ENCODE measurements around the gene PREB.

Gene PREB

DNA sequence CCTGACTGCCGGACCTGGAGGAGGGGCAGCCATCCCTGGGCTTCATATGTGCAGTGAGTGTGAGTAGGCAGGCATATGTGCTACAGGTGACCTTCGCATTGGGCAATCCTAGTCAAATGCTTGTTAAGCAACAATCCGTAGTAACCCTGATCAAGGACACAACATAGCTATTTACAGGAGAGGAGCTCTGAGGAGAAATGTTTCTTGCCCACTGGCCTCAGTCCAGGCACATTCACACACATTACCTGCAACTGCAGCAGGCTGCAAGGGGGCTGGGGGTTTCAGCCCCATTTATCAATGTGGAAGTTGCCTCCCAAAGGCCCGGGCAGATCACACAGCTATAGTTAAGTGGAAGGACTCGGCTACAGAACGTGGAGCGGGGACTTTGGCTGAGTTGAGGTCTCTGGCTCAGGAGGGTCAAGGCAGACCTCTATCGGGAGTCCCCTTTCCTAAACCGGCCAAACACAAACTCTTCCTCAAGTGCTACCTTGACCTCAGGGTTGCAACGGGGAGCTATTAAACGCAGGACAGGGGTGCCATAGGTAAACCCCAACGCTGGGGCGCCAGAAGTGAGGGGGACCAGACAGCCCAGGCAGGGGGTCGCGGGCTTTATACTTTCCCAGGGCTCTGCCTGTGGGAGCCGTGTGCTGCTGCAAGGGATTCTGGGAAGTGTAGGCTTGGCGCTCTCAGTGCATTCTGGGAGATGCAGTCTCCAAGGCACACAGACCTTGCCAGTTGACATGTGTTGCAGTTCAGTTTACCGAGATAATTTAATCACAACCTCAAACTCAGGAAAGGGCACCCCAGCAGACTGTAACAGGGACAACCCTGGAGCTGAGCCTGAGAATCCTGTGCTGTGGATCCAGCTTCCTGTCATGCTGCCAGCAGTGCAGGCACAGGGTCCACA is 38.4 kb downstream of the PREB start:
- peak; percentile 85 for DNase-seq (ENCODE audit: low spot score)

DNA sequence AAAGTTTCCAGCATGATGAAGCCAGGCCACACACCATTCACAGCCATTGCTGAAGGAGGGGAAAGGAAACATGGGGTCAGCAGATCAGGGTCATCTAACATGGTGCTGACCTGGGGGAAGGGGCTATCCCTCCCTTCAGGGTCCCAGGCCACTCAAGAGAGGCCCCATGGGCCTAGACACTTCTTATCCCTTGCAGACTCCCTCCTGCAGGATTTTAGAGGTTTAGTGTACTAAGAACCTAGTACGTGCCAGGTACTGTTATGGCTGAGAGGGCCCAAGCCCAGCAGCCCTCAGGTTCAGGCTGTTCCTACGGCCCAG is 39.0 kb downstream of the PREB start:
- no peak for DNase-seq (ENCODE audit: low spot score)

DNA sequence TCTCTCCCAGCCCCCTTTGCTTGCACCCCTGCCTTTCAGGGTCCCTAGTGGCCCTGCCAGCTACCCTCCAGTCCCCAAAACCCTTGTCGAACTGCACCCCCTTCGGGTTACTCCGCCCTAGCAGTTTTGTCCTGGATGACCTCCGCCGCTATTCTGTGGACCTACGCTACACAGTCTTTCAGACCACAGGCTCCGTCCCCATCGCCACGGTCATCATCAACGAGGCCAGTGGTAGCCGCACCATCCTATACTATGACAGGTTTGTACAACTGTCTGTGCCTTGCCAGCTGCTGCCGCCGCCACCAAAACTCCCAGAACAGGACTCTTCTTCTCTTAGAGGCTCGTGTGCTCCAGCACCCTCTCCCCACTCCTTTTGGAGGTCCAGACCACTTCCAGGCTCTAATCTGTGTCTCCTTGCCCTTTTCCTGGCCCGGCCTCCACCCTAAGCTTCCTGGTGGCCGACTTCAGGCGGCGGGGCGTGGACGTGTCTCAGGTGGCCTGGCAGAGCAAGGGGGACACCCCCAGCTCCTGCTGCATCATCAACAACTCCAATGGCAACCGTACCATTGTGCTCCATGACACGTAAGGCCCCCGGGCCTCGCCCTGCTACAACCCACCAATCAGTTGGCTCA is 40.0 kb downstream of the PREB start:
- no peak for DNase-seq (ENCODE audit: low spot score)

DNA sequence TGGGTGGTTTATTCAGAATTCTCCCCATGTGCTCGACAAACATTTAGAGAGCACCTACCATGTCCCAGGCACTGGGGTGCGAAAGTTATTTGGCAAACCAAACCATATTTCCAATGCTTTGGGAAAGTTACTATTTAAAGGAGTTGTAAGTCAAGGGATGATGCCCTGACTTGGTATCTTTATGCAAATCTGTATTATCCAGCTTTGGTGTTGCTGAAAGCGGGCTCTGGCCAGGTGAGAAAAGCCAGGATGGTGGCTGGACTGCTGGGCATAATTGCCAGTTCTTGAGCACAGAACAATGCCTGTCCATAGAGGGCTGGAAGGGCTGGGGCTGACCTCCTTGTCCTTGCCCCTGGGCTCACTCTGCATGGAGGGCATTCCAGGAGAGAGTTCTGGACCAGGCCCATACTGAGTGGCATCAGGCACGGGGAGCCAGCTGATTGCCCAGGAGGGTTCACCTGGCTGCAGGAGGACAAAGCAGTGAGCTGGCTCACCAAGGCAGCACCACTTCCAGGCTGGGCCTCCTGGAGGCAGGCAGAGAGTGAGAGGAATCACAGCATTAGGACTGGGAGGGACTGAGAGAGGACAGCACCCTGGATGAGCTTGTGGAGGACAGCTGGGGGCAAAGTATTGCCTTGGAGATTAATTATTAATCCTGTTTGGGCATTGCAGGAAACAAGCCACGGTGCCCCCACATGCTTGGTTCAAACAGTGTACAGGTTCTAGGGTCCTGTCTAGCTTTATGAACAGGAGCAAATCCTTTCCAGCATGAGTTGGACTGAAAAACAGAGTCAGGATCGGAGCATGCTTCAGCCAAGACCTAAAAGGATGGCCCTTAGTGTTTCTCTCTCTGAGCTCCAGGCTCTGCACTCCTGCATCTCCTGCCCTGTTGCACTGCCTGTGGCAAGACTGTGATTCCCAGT is 40.7 kb downstream of the PREB start:
- DNase-seq (ENCODE audit: low spot score), result no peak

DNA sequence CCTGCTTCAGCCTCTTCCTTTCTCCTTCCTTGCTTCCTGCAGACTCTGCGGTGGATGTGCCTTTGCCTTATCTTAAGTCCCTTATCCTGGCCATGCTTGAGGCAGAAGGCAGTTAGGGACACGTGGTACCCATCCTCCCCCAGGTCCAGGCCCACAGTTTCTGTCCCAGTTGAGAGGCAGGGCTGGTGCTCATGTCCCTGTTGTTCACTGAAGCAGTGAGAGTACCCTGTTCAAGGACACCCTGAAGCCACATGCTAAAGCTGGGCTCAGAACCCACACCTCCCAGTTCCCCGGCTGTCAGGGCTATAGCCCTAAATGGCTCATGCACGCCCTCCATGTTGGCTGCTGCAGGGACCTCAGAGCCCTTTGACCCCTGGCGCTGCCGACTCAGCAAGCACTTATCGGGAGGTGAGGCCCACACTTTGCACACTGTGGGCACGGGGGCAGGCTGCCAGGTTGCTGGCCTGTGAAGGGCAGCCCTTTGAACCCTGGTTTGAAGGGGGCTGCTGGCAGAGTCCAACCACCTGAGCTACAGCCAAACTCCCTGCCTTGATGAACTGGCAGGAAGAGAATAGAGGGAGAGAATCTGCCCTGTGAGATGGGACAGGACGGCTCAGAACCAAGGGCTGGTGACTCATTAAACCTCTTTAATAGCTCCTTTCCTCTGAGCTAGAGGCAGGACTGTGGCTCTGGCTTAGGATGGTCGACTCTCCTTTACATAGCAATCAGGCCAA is 41.6 kb downstream of the PREB start:
- DNase-seq (ENCODE audit: low spot score), result no peak

DNA sequence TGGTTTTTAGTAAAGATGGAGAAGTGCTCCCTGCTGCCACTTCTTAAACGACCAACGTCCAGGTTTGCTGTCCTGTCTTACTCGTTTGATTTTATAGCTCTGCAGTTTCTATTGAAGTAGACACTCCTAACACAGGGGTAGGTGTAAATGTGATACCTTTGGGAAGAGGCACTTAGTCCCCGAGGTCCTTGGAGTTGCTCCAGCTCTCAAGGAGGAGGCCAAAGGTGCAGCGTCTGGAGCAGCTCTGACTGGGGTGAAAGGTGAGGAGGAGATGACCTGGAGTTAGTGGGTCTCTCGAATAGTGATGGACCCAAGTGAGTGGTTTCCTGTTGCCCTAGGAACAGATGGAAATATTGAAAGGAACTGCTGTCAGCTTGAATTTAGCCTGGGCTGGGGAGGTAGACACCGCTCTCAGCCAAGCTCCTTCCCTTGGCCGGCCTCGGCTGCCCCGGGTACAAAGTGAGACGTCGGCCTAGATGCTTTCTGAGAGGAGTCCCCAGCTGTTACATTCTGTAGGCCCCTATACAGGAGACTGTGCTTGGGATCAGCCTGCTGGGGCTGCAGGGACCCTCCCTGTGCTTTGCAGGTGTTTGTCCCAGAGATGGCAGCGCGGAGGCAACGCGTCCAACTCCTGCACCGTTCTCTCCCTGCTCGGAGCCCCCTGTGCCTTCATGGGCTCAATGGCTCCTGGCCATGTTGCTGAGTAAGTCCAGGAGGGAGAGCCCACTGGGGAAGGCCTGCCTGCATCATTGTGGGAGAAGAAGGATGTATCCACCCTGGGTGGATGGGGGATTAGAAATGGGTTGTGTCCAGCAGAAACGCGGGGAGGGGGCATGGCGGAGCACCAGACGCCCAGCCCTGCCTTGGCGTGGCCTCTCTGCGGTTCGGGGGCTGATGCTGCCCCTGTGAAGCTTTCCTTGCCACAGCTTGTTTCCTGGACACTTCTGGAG is 42.4 kb downstream of the PREB start:
- no peak for DNase-seq (ENCODE audit: low spot score)

DNA sequence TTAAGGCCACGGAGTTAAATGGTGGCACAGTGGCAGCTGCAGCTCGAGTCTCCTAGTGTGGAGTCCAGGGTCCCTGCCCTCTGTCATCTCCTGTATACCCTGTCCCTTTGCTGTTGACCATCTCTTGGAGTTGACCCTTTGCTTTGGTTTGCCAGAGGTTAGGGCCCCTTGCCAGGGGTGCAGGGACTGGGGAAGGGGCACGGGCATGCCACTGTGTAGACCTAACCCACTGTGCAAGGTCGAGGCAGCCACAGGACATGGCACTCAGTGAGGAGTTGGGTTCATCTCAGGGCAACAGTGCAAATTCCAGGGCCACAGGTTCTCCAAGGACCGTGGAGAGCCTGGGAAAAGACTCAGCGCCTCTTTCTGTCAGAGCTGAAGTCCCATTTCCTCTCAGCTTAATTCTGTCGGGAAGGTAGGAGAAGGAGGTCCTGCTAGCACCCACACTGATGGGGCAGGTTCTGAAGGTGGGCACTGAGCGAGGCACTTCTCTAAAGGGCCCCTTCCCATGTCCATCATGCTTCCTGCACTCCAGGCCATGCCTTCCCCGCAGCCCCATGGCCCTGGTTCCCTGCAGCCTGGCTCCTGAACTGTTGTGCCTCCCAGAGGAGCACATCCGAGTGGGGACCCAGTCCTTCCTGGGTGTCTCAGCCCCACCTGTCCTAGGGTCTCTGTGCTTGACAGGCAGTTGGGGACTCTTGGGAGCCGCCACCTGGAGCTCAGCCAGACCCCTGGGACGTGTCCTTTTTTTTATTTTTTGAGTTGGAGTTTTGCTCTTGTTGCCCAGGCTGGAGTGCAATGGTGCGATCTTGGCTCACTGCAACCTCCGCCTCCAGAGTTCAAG is 45.1 kb downstream of the PREB start:
- no peak for DNase-seq (ENCODE audit: low spot score)

DNA sequence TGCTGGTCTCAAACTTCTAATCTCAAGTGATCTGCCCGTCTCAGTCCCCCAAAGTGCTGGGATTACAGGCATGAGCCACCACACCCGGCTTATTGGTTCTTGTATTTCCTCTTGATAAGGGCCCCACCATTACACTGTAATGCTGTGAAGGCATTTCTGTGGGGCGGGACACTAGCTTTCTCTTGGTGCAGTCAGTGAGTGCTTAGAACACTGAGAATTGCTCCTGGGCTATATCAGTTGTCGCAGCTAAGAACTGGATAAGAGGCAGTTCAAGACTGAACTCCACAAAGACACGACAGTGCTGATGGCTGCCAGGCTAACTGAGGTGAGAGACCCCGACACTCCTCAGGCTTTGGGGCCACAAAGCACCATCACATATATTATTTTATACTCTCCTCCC is 45.8 kb downstream of the PREB start:
- DNase-seq (ENCODE audit: low spot score), result no peak

DNA sequence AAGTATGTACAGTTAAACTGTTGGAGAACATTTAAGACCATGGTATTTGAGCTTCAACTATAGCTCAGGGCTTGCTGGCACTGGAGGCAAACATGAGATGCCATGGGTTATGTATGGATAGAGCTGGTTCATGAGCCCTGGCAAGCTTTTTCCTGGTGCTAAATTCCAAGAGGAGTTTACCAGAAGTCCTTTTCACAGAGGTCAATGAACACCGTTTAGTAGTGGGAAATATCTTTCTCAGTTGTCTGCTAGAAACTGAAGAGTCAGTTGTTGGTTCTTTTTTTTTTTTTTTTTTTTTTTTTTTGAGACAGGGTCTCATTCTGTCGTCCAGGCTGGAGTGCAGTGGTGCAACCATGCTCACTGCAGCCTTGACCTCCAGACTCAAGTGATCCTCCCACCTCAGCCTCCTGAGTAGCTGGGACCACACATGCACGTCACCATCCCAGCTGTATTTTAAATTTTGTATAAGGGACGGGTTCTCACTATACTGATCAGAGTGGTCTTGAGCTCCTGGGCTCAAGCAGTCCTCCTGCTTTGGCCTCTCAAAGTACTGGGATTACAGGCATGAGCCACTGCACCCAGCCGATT is 46.5 kb downstream of the PREB start:
- DNase-seq (ENCODE audit: low spot score), result no peak

DNA sequence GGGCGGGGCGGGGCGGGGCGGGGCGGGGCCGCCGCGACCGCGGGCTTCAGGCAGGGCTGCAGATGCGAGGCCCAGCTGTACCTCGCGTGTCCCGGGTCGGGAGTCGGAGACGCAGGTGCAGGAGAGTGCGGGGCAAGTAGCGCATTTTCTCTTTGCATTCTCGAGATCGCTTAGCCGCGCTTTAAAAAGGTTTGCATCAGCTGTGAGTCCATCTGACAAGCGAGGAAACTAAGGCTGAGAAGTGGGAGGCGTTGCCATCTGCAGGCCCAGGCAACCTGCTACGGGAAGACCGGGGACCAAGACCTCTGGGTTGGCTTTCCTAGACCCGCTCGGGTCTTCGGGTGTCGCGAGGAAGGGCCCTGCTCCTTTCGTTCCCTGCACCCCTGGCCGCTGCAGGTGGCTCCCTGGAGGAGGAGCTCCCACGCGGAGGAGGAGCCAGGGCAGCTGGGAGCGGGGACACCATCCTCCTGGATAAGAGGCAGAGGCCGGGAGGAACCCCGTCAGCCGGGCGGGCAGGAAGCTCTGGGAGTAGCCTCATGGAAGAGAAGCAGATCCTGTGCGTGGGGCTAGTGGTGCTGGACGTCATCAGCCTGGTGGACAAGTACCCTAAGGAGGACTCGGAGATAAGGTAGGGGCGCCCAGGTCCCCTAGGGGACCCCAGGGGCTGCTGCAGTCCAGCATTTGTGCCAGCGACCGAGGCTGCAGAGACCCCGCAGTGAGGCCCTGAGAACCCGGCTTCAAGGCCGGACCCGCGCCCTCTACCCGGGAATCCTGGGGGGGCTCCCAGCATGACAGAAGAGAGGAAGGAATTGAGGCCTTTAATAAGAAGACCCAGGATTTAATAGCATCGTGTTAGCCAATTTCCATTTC is 47.5 kb downstream of the PREB start, which contains the start of gene KHK:
TSS of gene KHK (plus strand) at position 49 of the 870 bp plus-strand sequence. CDS start at position 537, 488 bp downstream.
- DNase-seq (ENCODE audit: low spot score), result no peak

DNA sequence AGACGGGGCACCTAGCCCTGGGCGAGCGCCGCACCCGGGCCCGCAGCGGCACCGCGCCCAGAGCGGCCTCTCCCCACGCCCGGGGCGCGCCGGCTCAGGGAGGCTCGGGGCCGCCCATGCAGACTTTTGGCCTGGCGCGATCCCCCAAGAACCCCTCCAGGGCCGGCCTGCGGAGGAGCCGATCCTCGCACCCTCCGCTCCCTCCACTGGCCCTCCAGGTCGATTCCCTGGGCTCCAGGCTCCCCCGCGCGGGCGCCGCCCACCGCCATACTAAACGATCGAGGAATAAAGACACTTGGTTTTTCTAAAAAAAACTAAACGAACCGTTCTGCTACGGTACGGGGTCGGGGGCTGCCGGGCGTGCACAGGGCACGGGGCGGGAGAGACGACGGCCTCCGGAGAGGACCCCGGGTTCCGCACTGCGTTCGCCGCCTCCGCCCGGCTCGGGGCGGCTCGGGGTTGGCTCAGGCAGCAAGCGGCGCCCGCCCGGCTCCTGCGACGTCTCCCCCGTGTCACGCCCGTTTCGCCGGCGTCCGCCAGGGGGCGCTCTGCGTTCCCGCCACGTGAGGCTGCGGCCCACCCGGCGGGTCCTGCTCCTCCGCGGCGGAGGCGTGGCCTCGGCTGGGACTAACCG is 48.2 kb downstream of the PREB start:
- DNase-seq (ENCODE audit: low spot score), result peak; percentile 97

DNA sequence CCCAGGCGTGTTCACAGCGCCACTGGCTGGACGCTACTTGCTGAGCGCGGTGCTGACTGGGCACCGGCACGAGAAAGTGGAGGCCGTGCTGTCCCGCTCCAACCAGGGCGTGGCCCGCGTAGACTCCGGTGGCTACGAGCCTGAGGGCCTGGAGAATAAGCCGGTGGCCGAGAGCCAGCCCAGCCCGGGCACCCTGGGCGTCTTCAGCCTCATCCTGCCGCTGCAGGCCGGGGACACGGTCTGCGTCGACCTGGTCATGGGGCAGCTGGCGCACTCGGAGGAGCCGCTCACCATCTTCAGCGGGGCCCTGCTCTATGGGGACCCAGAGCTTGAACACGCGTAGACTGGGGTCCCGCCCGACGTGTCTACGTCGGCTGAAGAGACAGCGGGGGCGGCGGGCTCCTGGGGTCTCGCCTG is 48.8 kb downstream of the PREB start:
- DNase-seq (ENCODE audit: low spot score), result peak; percentile 60

DNA sequence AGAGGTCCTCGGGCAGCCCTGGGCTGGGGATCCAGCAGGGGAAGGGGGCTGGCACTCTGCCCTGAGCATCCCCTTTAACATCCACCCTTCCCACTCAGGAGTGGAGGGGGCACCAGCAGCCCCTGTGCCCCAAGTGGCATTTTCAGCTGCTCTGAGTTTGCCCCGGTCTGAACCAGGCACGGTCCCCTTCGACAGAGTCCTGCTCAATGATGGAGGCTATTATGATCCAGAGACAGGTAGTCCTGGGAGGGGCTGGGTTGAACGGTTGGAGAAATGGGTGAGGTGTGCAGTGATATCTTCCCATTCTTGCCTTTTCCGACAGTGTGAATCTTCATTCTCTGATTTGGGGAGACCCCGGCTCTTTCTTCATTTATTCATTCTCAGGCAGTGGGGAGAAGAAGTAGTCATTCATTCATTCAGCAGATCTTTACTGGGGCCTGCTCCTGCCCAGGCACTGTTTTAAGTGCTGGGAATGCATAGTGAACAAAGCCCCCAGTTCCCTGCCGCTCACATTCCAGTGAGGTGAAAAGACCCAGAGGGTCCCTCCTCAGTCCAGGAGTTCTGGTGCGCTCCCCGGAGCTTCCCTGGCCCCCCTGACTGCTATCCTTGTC is 49.3 kb downstream of the PREB start:
- DNase-seq (ENCODE audit: low spot score), result no peak

DNA sequence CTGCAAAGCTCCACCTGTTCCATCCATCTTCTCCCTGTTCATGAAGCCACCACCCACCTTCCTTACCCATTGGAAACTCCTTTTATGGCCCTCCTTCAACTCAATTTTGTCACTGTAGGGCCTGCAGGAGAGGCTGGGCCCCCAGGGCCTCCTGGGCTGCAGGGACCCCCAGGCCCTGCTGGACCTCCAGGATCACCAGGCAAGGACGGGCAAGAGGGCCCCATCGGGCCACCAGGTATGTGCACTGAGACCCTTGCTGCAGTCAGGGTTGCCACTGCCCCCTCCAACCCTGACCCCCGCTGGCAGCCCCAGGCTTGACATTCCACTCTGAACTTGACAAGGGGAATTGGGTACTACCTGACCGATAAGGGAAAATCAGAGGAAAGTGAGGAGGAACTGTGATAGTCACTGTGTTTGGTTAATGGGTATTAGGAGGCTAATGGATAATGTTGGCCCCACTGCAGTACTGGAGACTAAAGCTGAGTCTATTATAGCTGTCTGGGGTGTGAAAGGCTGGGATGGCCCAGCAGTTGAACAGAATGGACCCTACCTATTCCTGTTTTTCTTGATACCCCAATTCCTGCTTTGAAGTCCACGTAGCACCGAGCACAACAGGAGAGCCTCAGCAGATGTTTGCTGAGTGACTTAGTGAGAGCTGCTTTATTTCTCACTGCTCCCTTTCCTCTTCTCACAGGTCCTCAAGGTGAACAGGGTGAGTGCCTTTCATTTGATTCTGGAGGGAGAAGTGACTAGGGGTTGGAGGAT is 50.0 kb downstream of the PREB start:
- DNase-seq (ENCODE audit: low spot score), result no peak

DNA sequence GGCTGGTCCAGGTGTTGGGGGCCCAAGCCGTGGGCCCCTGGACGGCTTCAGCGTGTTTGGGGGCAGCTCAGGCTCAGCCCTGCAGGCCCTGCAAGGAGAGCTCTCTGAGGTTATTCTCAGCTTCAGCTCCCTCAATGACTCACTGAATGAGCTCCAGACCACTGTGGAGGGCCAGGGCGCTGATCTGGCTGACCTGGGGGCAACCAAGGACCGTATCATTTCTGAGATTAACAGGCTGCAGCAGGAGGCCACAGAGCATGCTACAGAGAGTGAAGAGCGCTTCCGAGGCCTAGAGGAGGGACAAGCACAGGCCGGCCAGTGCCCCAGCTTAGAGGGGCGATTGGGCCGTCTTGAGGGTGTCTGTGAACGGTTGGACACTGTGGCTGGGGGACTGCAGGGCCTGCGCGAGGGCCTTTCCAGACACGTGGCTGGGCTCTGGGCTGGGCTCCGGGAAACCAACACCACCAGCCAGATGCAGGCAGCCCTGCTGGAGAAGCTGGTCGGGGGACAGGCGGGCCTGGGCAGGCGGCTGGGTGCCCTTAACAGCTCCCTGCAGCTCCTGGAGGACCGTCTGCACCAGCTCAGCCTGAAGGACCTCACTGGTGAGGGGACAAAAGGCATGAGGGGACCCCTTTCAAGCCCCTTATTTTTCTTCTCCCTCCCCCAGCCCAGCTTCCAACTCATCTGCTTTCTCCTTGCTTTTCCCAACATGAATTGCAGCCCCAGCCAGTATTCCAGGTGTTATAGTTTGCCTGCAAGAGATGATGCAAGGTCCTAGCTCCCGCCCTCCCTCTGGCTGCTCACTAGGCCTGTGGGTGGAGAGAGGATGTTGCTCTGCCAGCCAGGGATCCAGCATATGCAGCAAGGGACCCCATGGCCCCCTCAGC is 50.8 kb downstream of the PREB start:
- no peak for DNase-seq (ENCODE audit: low spot score)
